ENCODE data around the gene C11orf21. TPM values are rescaled to one million over a fixed set of nuclear protein-coding genes. Genes with fewer than 3 reads are reported as not detected.

The C11orf21 gene
- total RNA-seq, 3 donors from 2014 or later: 0.33 to 1.0 (median 0.96) TPM

DNA sequence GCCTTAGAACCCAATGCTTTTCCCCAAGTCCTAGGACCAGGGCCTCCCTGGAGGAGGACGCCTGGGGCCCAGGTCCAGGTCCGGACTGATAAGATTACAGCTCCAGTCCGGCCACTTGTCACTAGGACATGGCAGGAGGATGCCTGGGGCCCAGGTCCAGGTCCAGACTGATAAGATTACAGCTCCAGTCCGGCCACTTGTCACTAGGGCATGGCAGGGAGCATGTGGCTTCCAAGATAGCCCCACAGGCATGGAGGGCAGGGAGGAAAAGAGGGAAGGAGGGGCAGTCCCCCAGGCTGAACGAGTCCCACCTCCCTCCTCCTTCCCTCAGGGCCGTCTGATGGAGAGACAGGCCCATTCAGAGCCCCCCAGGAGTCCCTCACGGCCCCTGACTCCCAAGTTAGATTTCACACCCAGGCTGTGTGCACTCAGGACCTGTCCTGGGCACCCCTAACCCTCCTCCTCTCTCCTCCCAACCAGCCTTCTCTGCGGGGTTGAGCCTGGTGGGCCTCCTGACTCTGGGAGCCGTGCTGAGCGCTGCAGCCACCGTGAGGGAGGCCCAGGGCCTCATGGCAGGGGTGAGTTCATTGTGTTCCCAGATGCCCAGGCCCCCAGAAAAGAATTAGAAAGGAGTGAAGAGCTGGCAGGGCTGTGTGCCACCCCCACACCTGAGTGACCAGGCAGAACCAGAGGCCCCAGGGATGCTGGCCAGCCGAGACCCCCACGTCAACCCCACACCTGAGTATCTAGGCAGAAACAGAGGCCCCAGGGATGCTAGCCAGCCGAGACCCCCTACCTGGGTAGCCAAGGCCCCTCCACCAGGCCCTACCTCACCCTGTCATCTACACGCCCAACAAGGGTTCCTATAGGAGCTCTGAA lies 2.1 kb upstream of the C11orf21 start:
- intact Hi-C loops (cut with DNase I; ENCODE audit: low total_unique reads): no loop called here
- no peaks in the 10 kb centered on the region for H3K27me3 ChIP-seq
- no peak for TF ChIP-seq POLR2A (IDR thresholded peaks at IDR 0.05)
- TF ChIP-seq, protein P1, sequence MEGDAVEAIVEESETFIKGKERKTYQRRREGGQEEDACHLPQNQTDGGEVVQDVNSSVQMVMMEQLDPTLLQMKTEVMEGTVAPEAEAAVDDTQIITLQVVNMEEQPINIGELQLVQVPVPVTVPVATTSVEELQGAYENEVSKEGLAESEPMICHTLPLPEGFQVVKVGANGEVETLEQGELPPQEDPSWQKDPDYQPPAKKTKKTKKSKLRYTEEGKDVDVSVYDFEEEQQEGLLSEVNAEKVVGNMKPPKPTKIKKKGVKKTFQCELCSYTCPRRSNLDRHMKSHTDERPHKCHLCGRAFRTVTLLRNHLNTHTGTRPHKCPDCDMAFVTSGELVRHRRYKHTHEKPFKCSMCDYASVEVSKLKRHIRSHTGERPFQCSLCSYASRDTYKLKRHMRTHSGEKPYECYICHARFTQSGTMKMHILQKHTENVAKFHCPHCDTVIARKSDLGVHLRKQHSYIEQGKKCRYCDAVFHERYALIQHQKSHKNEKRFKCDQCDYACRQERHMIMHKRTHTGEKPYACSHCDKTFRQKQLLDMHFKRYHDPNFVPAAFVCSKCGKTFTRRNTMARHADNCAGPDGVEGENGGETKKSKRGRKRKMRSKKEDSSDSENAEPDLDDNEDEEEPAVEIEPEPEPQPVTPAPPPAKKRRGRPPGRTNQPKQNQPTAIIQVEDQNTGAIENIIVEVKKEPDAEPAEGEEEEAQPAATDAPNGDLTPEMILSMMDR (IDR thresholded peaks at IDR 0.05): no peak
- TF ChIP-seq POLR2AphosphoS5 (IDR thresholded peaks at IDR 0.05): no peak
- peaks cover 0 to 11% of the 10 kb centered on the region in 2 donors for H3K4me1 ChIP-seq
- peak in 1 of 2 donors; percentile 15 for DNase-seq (ENCODE audit: low spot score in 2 of 2)
- no peak overlapping the region for H3K4me3 ChIP-seq
- H3K27ac ChIP-seq: peak overlapping the region in 1 of 2 donors; percentile 86
- H3K9me3 ChIP-seq: no peaks in the 10 kb centered on the region
- no peaks in the 10 kb centered on the region for H3K36me3 ChIP-seq

GRCh38 chr11:2302896-2303626 lies 1.3 kb upstream of the C11orf21 start:
- intact Hi-C loops (cut with DNase I; ENCODE audit: low total_unique reads): loop anchor here (1.0 kb wide), 1 partner anchor 116 kb away; no protein-coding TSS in a partner anchor
- Histone ChIP-seq H3K9me3 (no peaks in the 10 kb centered on the region), H3K4me3 (no peak overlapping the region), H3K27me3 (no peaks in the 10 kb centered on the region), H3K36me3 (no peaks in the 10 kb centered on the region), H3K27ac (peak overlapping the region in 1 of 2 donors; percentile 48), H3K4me1 (peaks cover 0 to 11% of the 10 kb centered on the region in 2 donors)
- peak; percentile 16 to 46 for DNase-seq (ENCODE audit: low spot score in 2 of 2)
- TF ChIP-seq POLR2AphosphoS5 (IDR thresholded peaks at IDR 0.05) (no peak), POLR2A (IDR thresholded peaks at IDR 0.05) (no peak)
- TF ChIP-seq, protein P1 (IDR thresholded peaks at IDR 0.05): no peak

DNA sequence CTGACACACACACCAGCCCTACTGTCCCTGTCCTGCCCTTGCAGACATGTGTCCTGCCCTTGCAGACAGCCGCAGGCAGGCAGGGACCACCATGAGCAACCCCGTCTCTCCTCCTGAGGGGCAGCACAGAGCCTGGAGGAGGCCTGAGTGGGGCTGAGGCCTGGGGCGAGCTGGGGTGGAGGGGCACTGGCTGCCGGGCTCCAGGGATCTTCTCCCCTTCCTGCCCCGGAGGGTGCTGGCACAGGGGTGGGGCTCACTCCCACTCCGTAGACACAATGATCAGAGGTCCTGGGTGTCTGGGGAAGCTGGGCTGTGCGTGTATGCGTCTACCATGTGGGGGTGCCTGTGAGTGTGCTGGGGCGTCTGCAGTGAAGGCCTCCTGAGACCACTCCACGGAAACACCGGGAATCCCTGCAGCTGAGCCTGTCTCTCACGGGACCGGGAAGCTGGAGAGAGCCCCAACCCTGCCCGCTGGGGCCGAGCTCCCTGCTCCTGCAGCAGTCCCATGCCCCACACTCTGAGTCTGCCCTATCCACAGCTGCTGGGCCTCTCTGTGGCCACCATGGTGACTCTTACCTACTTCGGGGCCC lies 683 bp upstream of the C11orf21 start:
- Histone ChIP-seq H3K27ac (peak overlapping the region in 1 of 2 donors; percentile 48), H3K36me3 (no peaks in the 10 kb centered on the region), H3K9me3 (no peaks in the 10 kb centered on the region), H3K4me1 (peaks cover 0 to 11% of the 10 kb centered on the region in 2 donors), H3K4me3 (peak overlapping the region in 1 of 3 donors; percentile 15), H3K27me3 (no peaks in the 10 kb centered on the region)
- intact Hi-C loops (cut with DNase I; ENCODE audit: low total_unique reads): loop anchor here (1.0 kb wide), 1 partner anchor 117 kb away; no protein-coding TSS in a partner anchor
- peak; percentile 17 to 49 for DNase-seq (ENCODE audit: low spot score in 2 of 2)
- TF ChIP-seq POLR2AphosphoS5 (IDR thresholded peaks at IDR 0.05) (no peak), POLR2A (IDR thresholded peaks at IDR 0.05) (no peak)
- TF ChIP-seq, protein P1 (IDR thresholded peaks at IDR 0.05): no peak

- TF ChIP-seq POLR2AphosphoS5 (IDR thresholded peaks at IDR 0.05) (no peak), POLR2A (IDR thresholded peaks at IDR 0.05) (no peak)
- TF ChIP-seq, protein P1 (IDR thresholded peaks at IDR 0.05): no peak
- H3K4me3 ChIP-seq: peak overlapping the region in 1 of 3 donors; percentile 8
- H3K4me1 ChIP-seq: peaks cover 0 to 7% of the 10 kb centered on the region in 2 donors
- peak; percentile 17 to 50 for DNase-seq (ENCODE audit: low spot score in 2 of 2)
- intact Hi-C loops (cut with DNase I; ENCODE audit: low total_unique reads): no loop called here
- no peaks in the 10 kb centered on the region for H3K27me3 ChIP-seq
- no peaks in the 10 kb centered on the region for H3K36me3 ChIP-seq
- H3K9me3 ChIP-seq: no peaks in the 10 kb centered on the region
- H3K27ac ChIP-seq: no peak overlapping the region
Measured at GRCh38 chr11:2300936-2301630, 635 bp downstream of the C11orf21 start.
